A549 (cell line): ENCODE results near the gene P2RX6.

Source experiments
- FOSL2 ChIP-seq, 2 experiments: fragments of 450-650 bp in 1 of 2; fragments of >200 bp in 1 of 2; sonication (Bioruptor Twin) in 1 of 2; formaldehyde crosslinking; IDR thresholded peaks; 2 replicates each; pipeline versions ENCODE4 v1.5.0 to v1.6.1; 2016 to 2020; ENCODE audit warnings: mild to moderate bottlenecking in 1 of 2, moderate library complexity in 1 of 2
- HOXA7 ChIP-seq: fragments of 250-450 bp; sonication (Bioruptor Pico); IDR thresholded peaks from 2 replicates; pipeline ENCODE4 v1.5.0; 2020; ENCODE audit warnings: mild to moderate bottlenecking, moderate library complexity
- POLR2A ChIP-seq: IDR thresholded peaks from 2 replicates; pipeline ENCODE4 v1.6.1; 2012; ENCODE audit warnings: mild to moderate bottlenecking, low read length
- RAD21 ChIP-seq, 2 experiments: fragments of >200 bp in 1 of 2; sonication (Bioruptor Twin) in 1 of 2; formaldehyde crosslinking in 1 of 2; IDR thresholded peaks in 1 of 2; conservative IDR thresholded peaks in 1 of 2; 2 replicates in 1 of 2; 3 replicates in 1 of 2; pipeline ENCODE4 v1.6.1; 2012 to 2018; ENCODE audit warnings: inconsistent platforms in 1 of 2
- RARB ChIP-seq: fragments of 250-450 bp; sonication (Bioruptor Pico); IDR thresholded peaks from 2 replicates; pipeline ENCODE4 v1.8.0; 2021; ENCODE audit warnings: mild to moderate bottlenecking, moderate library complexity
- ZFP36 ChIP-seq: fragments of 450-650 bp; IDR thresholded peaks from 2 replicates; pipeline ENCODE4 v1.6.1; 2014; ENCODE audit warnings: borderline replicate concordance; ENCODE audit not compliant: partially characterized antibody
- TF ChIP-seq, protein P1 (sequence below): fragments of >200 bp; sonication (Bioruptor Twin); formaldehyde crosslinking; IDR thresholded peaks from 3 replicates; pipeline ENCODE4 v1.5.1; 2016
- TF ChIP-seq, protein P2 (sequence below): fragments of 450-650 bp; IDR thresholded peaks from 2 replicates; pipeline ENCODE4 v1.6.1; 2014; ENCODE audit warnings: antibody characterized with exemption
- TF ChIP-seq, protein P3 (sequence below): fragments of 150-350 bp; IDR thresholded peaks from 2 replicates; pipeline ENCODE4 v1.6.1; 2014; ENCODE audit warnings: low read depth, mild to moderate bottlenecking, low read length
- TF ChIP-seq, protein P4 (sequence below): IDR thresholded peaks from 2 replicates; pipeline ENCODE4 v1.6.1; 2012

DNA sequence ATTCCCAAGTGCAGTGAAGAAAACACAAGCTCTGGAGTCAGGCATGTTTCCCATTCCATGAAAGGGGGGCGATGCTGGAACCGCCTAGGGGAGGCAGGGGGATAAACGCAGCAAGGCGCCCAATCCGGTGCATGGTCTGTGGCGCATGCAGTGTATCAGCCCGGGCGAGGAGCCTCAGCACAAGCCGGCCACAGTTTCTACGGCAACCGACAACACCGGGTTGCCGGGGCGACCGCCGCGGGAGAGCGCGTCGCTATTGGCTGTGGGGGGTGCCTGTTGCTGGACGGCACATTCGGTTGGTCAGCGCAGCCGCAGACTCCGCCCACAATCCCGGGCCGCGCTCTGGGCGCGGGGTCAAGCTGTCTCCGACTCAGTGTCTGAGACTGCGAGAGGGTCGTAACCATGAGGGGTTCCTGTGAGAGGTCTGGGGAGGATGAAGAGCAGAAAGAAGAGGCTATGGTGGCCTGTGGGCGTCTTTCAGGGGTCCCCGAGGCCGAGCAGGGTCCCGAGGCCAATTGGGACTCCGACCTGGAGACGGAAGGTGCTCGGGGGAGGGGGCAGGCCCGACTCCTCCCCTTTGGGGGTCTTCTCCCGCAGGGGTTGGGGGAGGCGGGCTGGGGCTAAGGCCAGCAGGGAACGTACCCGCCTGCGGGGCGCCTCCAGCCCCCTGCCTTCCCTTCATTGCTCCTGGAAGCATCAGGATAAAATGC lies 30.8 kb downstream of the P2RX6 start, which contains the start of gene LRRC74B:
- TF ChIP-seq, protein P1, sequence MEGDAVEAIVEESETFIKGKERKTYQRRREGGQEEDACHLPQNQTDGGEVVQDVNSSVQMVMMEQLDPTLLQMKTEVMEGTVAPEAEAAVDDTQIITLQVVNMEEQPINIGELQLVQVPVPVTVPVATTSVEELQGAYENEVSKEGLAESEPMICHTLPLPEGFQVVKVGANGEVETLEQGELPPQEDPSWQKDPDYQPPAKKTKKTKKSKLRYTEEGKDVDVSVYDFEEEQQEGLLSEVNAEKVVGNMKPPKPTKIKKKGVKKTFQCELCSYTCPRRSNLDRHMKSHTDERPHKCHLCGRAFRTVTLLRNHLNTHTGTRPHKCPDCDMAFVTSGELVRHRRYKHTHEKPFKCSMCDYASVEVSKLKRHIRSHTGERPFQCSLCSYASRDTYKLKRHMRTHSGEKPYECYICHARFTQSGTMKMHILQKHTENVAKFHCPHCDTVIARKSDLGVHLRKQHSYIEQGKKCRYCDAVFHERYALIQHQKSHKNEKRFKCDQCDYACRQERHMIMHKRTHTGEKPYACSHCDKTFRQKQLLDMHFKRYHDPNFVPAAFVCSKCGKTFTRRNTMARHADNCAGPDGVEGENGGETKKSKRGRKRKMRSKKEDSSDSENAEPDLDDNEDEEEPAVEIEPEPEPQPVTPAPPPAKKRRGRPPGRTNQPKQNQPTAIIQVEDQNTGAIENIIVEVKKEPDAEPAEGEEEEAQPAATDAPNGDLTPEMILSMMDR = no peak
- no peak for TF ChIP-seq ZFP36
- TF ChIP-seq, protein P2, sequence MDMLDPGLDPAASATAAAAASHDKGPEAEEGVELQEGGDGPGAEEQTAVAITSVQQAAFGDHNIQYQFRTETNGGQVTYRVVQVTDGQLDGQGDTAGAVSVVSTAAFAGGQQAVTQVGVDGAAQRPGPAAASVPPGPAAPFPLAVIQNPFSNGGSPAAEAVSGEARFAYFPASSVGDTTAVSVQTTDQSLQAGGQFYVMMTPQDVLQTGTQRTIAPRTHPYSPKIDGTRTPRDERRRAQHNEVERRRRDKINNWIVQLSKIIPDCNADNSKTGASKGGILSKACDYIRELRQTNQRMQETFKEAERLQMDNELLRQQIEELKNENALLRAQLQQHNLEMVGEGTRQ = no peak
- no peak for TF ChIP-seq HOXA7
- TF ChIP-seq, protein P3, sequence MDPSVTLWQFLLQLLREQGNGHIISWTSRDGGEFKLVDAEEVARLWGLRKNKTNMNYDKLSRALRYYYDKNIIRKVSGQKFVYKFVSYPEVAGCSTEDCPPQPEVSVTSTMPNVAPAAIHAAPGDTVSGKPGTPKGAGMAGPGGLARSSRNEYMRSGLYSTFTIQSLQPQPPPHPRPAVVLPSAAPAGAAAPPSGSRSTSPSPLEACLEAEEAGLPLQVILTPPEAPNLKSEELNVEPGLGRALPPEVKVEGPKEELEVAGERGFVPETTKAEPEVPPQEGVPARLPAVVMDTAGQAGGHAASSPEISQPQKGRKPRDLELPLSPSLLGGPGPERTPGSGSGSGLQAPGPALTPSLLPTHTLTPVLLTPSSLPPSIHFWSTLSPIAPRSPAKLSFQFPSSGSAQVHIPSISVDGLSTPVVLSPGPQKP = no peak
- TF ChIP-seq POLR2A = no peak
- TF ChIP-seq, protein P4, sequence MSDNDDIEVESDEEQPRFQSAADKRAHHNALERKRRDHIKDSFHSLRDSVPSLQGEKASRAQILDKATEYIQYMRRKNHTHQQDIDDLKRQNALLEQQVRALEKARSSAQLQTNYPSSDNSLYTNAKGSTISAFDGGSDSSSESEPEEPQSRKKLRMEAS = no peak
- TF ChIP-seq RARB = no peak
- TF ChIP-seq FOSL2 (IDR thresholded peaks at IDR 0.05) = no peak
- TF ChIP-seq FOSL2 (CRISPR knock-in tag; IDR thresholded peaks at IDR 0.05) = no peak
- no peak for TF ChIP-seq RAD21 (conservative IDR thresholded peaks at IDR 0.05 in 1 of 2, IDR thresholded peaks at IDR 0.05 in 1 of 2)
